SK-N-SH treated with all-trans-retinoic acid at 6 μM for 48 hours (cell line): ENCODE data around the gene PROK2.

Source experiments
- ATAC-seq: fragments of 200-7000 bp; cut with Tn5 transposase; 3 replicates; pipeline ENCODE4 v1.9.1; 2020; ENCODE audit warnings: mild to moderate bottlenecking, moderate library complexity
- ARNTL ChIP-seq: fragments of 450-650 bp; formaldehyde crosslinking; IDR thresholded peaks from 2 replicates; pipeline ENCODE4 v1.5.0; 2020; ENCODE audit warnings: low read depth, mild to moderate bottlenecking, moderate library complexity, borderline replicate concordance
- BACH2 ChIP-seq: fragments of 250-450 bp; sonication (Bioruptor Pico); IDR thresholded peaks from 2 replicates; pipeline ENCODE4 v1.9.0; 2021; ENCODE audit warnings: mild to moderate bottlenecking, borderline replicate concordance
- CREB5 ChIP-seq: fragments of 250-450 bp; sonication (Bioruptor Pico); IDR thresholded peaks from 2 replicates; pipeline ENCODE4 v1.5.1; 2020; ENCODE audit warnings: low read depth, mild to moderate bottlenecking, moderate library complexity
- CSDC2 ChIP-seq: fragments of 250-450 bp; sonication (Bioruptor Pico); IDR thresholded peaks from 2 replicates; pipeline ENCODE4 v1.5.0; 2020; ENCODE audit warnings: mild to moderate bottlenecking, moderate library complexity
- CSRNP3 ChIP-seq: fragments of 250-450 bp; sonication (Bioruptor Pico); IDR thresholded peaks from 2 replicates; pipeline ENCODE4 v1.5.1; 2021; ENCODE audit warnings: mild to moderate bottlenecking, moderate library complexity
- ESRRG ChIP-seq: fragments of 250-450 bp; sonication (Bioruptor Pico); IDR thresholded peaks from 2 replicates; pipeline ENCODE4 v1.6.1; 2021; ENCODE audit warnings: mild to moderate bottlenecking
- GLIS3 ChIP-seq: fragments of 250-450 bp; sonication (Bioruptor Pico); IDR thresholded peaks from 2 replicates; pipeline ENCODE4 v1.5.0; 2020; ENCODE audit warnings: mild to moderate bottlenecking, moderate library complexity
- ISL1 ChIP-seq: fragments of 250-450 bp; sonication (Bioruptor Pico); IDR thresholded peaks from 2 replicates; pipeline ENCODE4 v2.1.2; 2022; ENCODE audit warnings: mild to moderate bottlenecking, moderate library complexity
- OSR1 ChIP-seq: fragments of 250-450 bp; sonication (Bioruptor Pico); IDR thresholded peaks from 2 replicates; pipeline ENCODE4 v1.8.0; 2022; ENCODE audit warnings: moderate library complexity, mild to moderate bottlenecking, inconsistent platforms
- POU6F1 ChIP-seq: fragments of 250-450 bp; sonication (Bioruptor Pico); IDR thresholded peaks from 2 replicates; pipeline ENCODE4 v1.8.0; 2021; ENCODE audit warnings: low read depth, mild to moderate bottlenecking, moderate library complexity, borderline replicate concordance
- PPARA ChIP-seq: fragments of 250-450 bp; sonication (Bioruptor Pico); IDR thresholded peaks from 2 replicates; pipeline ENCODE4 v1.5.0; 2020; ENCODE audit warnings: mild to moderate bottlenecking, borderline replicate concordance
- RARB ChIP-seq: fragments of 250-450 bp; sonication (Bioruptor Pico); IDR thresholded peaks from 2 replicates; pipeline ENCODE4 v1.8.0; 2021; ENCODE audit warnings: mild to moderate bottlenecking, moderate library complexity
- SNAI2 ChIP-seq: fragments of 250-450 bp; sonication (Bioruptor Pico); IDR thresholded peaks from 2 replicates; pipeline ENCODE4 v1.5.0; 2020; ENCODE audit warnings: mild to moderate bottlenecking, moderate library complexity
- TCF4 ChIP-seq: fragments of 250-450 bp; sonication (Bioruptor Pico); IDR thresholded peaks from 2 replicates; pipeline ENCODE4 v1.8.0; 2021; ENCODE audit warnings: mild to moderate bottlenecking, moderate library complexity, borderline replicate concordance
- TSHZ2 ChIP-seq: fragments of 250-450 bp; sonication (Bioruptor Pico); IDR thresholded peaks from 2 replicates; pipeline ENCODE4 v1.5.0; 2020; ENCODE audit warnings: mild to moderate bottlenecking, moderate library complexity
- ZC3H10 ChIP-seq: fragments of 250-450 bp; sonication (Bioruptor Pico); IDR thresholded peaks from 2 replicates; pipeline ENCODE4 v1.5.1; 2021; ENCODE audit warnings: mild to moderate bottlenecking, moderate library complexity
- ZFP3 ChIP-seq: fragments of 250-450 bp; sonication (Bioruptor Pico); IDR thresholded peaks from 2 replicates; pipeline ENCODE4 v1.5.0; 2020; ENCODE audit warnings: mild to moderate bottlenecking, moderate library complexity
- ZFP30 ChIP-seq: fragments of 450-650 bp; formaldehyde crosslinking; IDR thresholded peaks from 2 replicates; pipeline ENCODE4 v1.5.0; 2022; ENCODE audit warnings: mild to moderate bottlenecking, moderate library complexity
- ZNF565 ChIP-seq: fragments of 450-650 bp; formaldehyde crosslinking; conservative IDR thresholded peaks from 2 replicates; pipeline ENCODE4 v1.5.0; 2020; ENCODE audit warnings: low read depth, mild to moderate bottlenecking, moderate library complexity
- ZNF70 ChIP-seq: fragments of 450-650 bp; formaldehyde crosslinking; IDR thresholded peaks from 2 replicates; pipeline ENCODE4 v1.5.0; 2020; ENCODE audit warnings: mild to moderate bottlenecking, moderate library complexity
- ZNF8 ChIP-seq: fragments of 450-650 bp; formaldehyde crosslinking; IDR thresholded peaks from 2 replicates; pipeline ENCODE4 v1.5.0; 2020; ENCODE audit warnings: mild to moderate bottlenecking, moderate library complexity

Gene PROK2

GRCh38 chr3:71809321-71810026 lies 24.5 kb upstream of the PROK2 start:
- TF ChIP-seq CSRNP3 (CRISPR knock-in tag) (no peak), ZNF8 (CRISPR knock-in tag) (no peak), PPARA (no peak), ZNF70 (CRISPR knock-in tag) (no peak), TCF4 (no peak), ARNTL (CRISPR knock-in tag) (no peak), ZFP3 (no peak), ESRRG (CRISPR knock-in tag) (no peak), RARB (CRISPR knock-in tag) (no peak), POU6F1 (no peak), ISL1 (CRISPR knock-in tag) (no peak)
- TF ChIP-seq, all 23 proteins: peak for 0
- ATAC-seq = no peak

GRCh38 chr3:71806736-71807135 lies 21.8 kb upstream of the PROK2 start:
- ATAC-seq = no peak
- TF ChIP-seq TCF4 = no peak

GRCh38 chr3:71805691-71806090 lies 20.7 kb upstream of the PROK2 start:
- no peak for TF ChIP-seq TSHZ2
- no peak for TF ChIP-seq CREB5 (CRISPR knock-in tag)
- TF ChIP-seq POU6F1 = no peak
- no peak for TF ChIP-seq RARB (CRISPR knock-in tag)
- TF ChIP-seq ARNTL (CRISPR knock-in tag) = no peak
- TF ChIP-seq ZFP30 = no peak
- no peak for TF ChIP-seq TCF4
- no peak for TF ChIP-seq ZNF565 (CRISPR knock-in tag)
- TF ChIP-seq GLIS3 (CRISPR knock-in tag) = no peak
- TF ChIP-seq SNAI2 = no peak
- no peak for TF ChIP-seq CSRNP3 (CRISPR knock-in tag)
- TF ChIP-seq BACH2 (CRISPR knock-in tag) = no peak
- TF ChIP-seq ESRRG (CRISPR knock-in tag) = no peak
- no peak for ATAC-seq

GRCh38 chr3:71805199-71805598 lies 20.3 kb upstream of the PROK2 start:
- ATAC-seq = no peak
- no peak for TF ChIP-seq OSR1 (CRISPR knock-in tag)
- no peak for TF ChIP-seq PPARA
- TF ChIP-seq TSHZ2 = no peak
- TF ChIP-seq POU6F1 = no peak
- no peak for TF ChIP-seq ZC3H10
- no peak for TF ChIP-seq TCF4
- no peak for TF ChIP-seq CSDC2 (CRISPR knock-in tag)
